ENCODE measurements around the gene GRK5. TPM values are rescaled to one million over a fixed set of nuclear protein-coding genes. Genes with fewer than 3 reads are reported as not detected.
A peak's percentile ranks its signal among the peaks of the same experiment; 100 is the strongest.

Gene GRK5
- total and polyA plus RNA-seq, 9 of the 15 experiments (the other 6 are each of a cell fraction or from before 2014, with no cell fraction given), result 0.46 to 0.83 (median 0.67) TPM; not detected in 2

- TF ChIP-seq CBX1 (IDR thresholded peaks at IDR 0.05; ENCODE audit: low read depth) (0 out of 2 replicates have a peak, but pooled peaks have one; percentile 22), ELF1 (tag; IDR thresholded peaks at IDR 0.05) (peak; percentile 54; the same call in 1 of the 2 replicates), SMAD4 (CRISPR knock-in tag; conservative IDR thresholded peaks at IDR 0.05) (no peak), HINFP (tag; conservative IDR thresholded peaks at IDR 0.05; ENCODE audit: low read depth) (no peak), CCNT2 (IDR thresholded peaks at IDR 0.05; ENCODE audit: borderline replicate concordance, extremely low read depth, insufficient read length, low read depth, low read length) (no peak), COPS2 (conservative IDR thresholded peaks at IDR 0.05) (no peak), ZNF449 (CRISPR knock-in tag; IDR thresholded peaks at IDR 0.05) (no peak), MYC (IDR thresholded peaks at IDR 0.05; ENCODE audit: low read depth, low read length) (peak; percentile 45), MYC (CRISPR knock-in tag; IDR thresholded peaks at IDR 0.05; ENCODE audit: borderline replicate concordance, low read depth) (no peak), TBL1XR1 (IDR thresholded peaks at IDR 0.05; ENCODE audit: low read length in 2 of 2) (no peak), NFIC (IDR thresholded peaks at IDR 0.05) (0 out of 2 replicates have a peak, but pooled peaks have one; percentile 39), ELF4 (CRISPR knock-in tag; IDR thresholded peaks at IDR 0.05) (no peak), ZNF165 (CRISPR knock-in tag; IDR thresholded peaks at IDR 0.05; ENCODE audit: borderline replicate concordance) (no peak), BHLHE40 (IDR thresholded peaks at IDR 0.05; ENCODE audit: low read length) (no peak), POLR2AphosphoS5 (IDR thresholded peaks at IDR 0.05; ENCODE audit: control insufficient read depth, insufficient read depth, low read depth, low read length) (peak; percentile 93), CBFB (CRISPR knock-in tag; IDR thresholded peaks at IDR 0.05) (0 out of 2 replicates have a peak, but pooled peaks have one; percentile 28), MXI1 (IDR thresholded peaks at IDR 0.05; ENCODE audit: low read depth, low read length) (peak; percentile 72), MAFK (IDR thresholded peaks at IDR 0.05; ENCODE audit: low read length) (no peak), ZNF695 (CRISPR knock-in tag; IDR thresholded peaks at IDR 0.05) (no peak), DLX4 (CRISPR knock-in tag; IDR thresholded peaks at IDR 0.05) (no peak), PML (IDR thresholded peaks at IDR 0.05; ENCODE audit: low read length) (peak; percentile 64), PHF8 (IDR thresholded peaks at IDR 0.05; ENCODE audit: borderline replicate concordance, low read length) (peak; percentile 94; the same call in 1 of the 2 replicates), TFAP4 (CRISPR knock-in tag; IDR thresholded peaks at IDR 0.05; ENCODE audit: borderline replicate concordance) (peak; percentile 40; the same call in 1 of the 2 replicates)
These were observed 28.8 kb upstream of the GRK5 start, which contains the start of gene PRDX3 (continued) for GRCh38 chr10:119178372-119179119.

Measured in K562 (cell line).